AG09309 (cell line): ENCODE results near the gene CNTNAP2.

Source experiments
- DNase-seq: peaks from one replicate; pipeline ENCODE4 v3.0.0-alpha.2; 2010; ENCODE audit warnings: low read depth
- H3K4me3 ChIP-seq: 2 replicates; pipeline ENCODE4 v1.5.1; 2011; ENCODE audit warnings: mild to moderate bottlenecking, low read depth, low read length, moderate library complexity; ENCODE audit not compliant: control insufficient read depth
- TF ChIP-seq, protein P1 (sequence below): IDR thresholded peaks from 2 replicates; pipeline ENCODE4 v1.5.1; 2011; ENCODE audit warnings: mild to moderate bottlenecking, low read depth, low read length, inconsistent platforms; ENCODE audit not compliant: insufficient read depth, control insufficient read depth; ENCODE audit errors: missing control alignments

Gene CNTNAP2

DNA sequence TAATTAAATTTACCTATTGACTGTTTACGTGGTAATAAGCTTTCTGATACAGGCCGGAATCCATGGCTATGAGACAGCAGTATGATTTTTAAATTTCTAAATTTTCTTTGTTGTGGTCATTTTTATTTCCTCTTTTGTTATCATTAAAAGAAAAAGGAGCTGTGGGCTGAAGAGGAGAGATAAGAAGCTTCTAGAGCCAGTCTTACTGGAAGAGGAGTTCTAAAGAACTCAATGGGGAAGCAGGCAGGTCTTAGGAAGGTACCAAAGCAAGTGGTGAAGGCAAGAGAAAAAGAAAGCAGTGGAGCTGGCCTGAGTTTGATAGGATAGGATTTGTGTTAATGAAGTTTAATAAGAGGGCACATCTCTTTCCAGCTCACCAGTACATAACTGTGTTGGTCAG, 1187.8 kb downstream of the CNTNAP2 start:
- no peak overlapping the region for H3K4me3 ChIP-seq
- DNase-seq, result no peak
- TF ChIP-seq, protein P1, sequence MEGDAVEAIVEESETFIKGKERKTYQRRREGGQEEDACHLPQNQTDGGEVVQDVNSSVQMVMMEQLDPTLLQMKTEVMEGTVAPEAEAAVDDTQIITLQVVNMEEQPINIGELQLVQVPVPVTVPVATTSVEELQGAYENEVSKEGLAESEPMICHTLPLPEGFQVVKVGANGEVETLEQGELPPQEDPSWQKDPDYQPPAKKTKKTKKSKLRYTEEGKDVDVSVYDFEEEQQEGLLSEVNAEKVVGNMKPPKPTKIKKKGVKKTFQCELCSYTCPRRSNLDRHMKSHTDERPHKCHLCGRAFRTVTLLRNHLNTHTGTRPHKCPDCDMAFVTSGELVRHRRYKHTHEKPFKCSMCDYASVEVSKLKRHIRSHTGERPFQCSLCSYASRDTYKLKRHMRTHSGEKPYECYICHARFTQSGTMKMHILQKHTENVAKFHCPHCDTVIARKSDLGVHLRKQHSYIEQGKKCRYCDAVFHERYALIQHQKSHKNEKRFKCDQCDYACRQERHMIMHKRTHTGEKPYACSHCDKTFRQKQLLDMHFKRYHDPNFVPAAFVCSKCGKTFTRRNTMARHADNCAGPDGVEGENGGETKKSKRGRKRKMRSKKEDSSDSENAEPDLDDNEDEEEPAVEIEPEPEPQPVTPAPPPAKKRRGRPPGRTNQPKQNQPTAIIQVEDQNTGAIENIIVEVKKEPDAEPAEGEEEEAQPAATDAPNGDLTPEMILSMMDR, result no peak

DNA sequence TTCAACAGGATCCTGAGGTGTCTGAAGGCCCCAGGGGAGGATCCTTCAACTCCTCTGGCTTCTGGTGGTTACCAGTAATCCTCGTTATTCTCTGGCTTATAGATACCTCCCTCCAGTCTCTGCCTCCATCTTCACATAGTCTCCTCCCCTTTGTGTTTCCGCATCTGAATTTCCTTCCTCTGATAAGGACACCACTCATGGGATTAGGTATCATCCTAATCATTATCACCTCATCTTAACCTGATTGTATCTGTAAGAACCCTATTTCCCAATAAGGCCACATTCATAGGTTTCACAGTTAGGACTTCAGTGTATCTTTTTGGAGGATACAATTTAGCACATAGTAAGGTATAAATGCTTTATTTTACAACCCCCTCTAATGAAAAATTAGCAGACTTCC, 1189.2 kb downstream of the CNTNAP2 start:
- no peak overlapping the region for H3K4me3 ChIP-seq
- TF ChIP-seq, protein P1, result no peak
- no peak for DNase-seq

DNA sequence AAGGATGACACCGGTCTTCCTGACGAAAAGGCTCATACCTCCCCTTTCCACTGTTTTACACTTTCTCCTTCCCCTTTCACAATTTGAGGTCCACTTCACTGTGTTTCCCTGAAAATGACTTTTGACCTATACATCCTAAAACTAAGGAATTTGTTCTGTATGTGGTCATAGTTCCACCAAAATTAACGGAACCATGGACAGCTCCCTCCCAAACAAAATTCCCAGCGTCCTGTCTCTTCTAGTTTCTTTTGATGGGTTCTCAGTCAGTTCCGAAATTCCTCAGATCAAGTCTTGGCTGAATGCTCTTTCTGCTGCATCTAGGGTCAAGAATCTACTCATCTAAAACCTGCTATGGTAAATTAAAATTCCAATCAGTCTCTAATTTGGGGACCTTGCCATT, 1191.9 kb downstream of the CNTNAP2 start:
- no peak overlapping the region for H3K4me3 ChIP-seq
- TF ChIP-seq, protein P1, result no peak
- no peak for DNase-seq

DNA sequence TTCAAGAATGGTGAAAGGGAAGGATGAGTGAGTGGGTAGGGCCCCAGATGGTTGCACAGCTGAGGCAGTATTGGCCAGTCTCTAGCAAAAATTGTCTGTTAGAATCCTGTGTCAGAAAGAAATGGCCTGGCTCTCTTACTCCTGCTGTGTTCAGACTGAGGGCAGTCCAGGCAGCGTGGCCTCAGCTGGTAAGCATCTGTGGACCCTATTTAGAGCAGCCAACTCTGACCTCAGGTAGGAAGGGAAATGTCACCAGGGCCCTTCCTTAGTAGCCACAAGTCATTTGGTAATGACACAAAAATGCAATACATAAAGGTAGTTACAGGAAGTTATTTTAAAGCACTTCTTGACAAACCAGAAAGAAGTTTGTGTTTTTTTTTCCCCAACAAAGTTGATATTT, 1194.7 kb downstream of the CNTNAP2 start:
- TF ChIP-seq, protein P1, result no peak
- DNase-seq, result no peak
- no peak overlapping the region for H3K4me3 ChIP-seq

DNA sequence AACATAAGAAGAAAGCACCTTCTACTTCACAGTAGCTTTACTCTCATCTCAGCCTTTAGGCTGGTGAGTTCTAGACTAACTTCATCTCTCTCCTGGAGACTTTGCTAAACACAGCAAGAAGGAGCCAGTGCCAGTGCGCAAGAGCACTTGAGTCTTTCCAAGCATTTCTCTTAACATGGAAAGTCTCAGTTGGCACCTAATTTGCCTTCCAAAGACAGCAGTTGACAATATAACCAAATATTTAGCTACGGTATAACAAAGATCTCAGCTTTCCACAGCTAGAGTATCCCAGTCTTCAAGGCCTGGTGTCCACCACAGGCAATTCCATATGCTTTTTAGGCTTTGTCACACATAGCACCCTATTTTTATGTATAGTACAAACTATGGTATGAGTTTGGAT, 1204.9 kb downstream of the CNTNAP2 start:
- no peak for DNase-seq
- H3K4me3 ChIP-seq, result no peak overlapping the region
- TF ChIP-seq, protein P1, result no peak

DNA sequence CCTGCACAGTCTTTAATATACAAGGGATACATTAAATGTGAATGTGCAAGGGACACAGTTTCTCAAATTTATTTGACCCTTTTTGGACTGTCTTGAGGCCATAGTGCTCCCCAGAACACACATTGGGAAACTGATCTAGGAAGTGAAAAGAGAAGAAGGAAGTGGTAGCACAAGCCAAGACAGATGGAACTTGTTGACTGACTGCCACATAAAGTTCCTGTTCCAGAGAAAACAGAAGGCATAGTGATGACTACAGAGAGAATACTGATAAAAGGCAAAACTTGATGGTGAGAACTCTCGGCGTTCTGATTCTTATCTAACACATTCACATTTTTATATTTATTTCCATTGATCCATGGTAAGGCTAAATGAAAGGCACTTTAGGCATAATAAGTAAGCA, 1216.4 kb downstream of the CNTNAP2 start:
- no peak for DNase-seq
- no peak overlapping the region for H3K4me3 ChIP-seq
- TF ChIP-seq, protein P1, result no peak

DNA sequence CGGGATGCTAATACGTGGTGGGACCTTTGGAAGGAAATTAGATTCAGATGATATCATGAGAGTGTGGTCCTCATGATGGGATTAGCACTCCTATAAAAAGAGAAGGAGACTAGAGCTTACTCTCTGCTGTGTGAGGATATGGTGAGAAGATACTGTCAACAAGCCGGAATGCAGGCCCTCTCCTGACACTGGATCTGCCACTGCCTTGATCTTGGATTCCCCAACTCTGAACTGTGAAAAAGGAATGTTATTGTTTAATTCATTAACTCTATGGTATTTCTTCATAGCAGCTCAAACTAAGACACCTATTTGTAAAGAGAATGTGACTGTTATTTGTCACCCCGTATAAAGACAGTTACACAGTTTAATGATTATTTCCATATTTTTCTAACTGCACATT, 1246.5 kb downstream of the CNTNAP2 start:
- TF ChIP-seq, protein P1, result no peak
- H3K4me3 ChIP-seq, result no peak overlapping the region
- DNase-seq, result no peak
